H1 (cell line): ENCODE data around the gene HNF1A. TPM values are rescaled to one million over a fixed set of nuclear protein-coding genes. Genes with fewer than 3 reads are reported as not detected.

Experiments
- CTCF ChIA-PET: fragments of 300-600 bp; sonication (Branson Sonifier 250); formaldehyde crosslinking; loops from one replicate; lab custom pipeline; 2021; ENCODE audit not compliant: partially characterized antibody; lab: Charles Lee
- POLR2A ChIA-PET: fragments of 300-600 bp; sonication (Branson Sonifier 250); formaldehyde crosslinking; loops from one replicate; lab custom pipeline; 2021; ENCODE audit warnings: inconsistent platforms; ENCODE audit not compliant: partially characterized antibody; lab: Charles Lee
- DNase-seq, 2 experiments: peaks; one replicate each; pipeline versions ENCODE4 v3.0.0 to v3.0.0-alpha.2; 2010 to 2022; ENCODE audit warnings: low spot score in 2 of 2, low read depth in 1 of 2, mixed read lengths in 1 of 2
- FAIRE-seq: peaks from 2 replicates; lab custom pipeline; 2011; peaks lifted over from hg19 to GRCh38; lab: Jason Lieb, UNC
- H2AFZ ChIP-seq: 2 replicates; pipeline ENCODE4 v1.8.1; 2012; ENCODE audit warnings: low read length, inconsistent platforms
- H2AK5ac ChIP-seq: 2 replicates; pipeline ENCODE4 v1.6.1; 2013; ENCODE audit warnings: low read depth, low read length
- H2BK120ac ChIP-seq: replicated peaks from 2 replicates; pipeline ENCODE3; 2013; ENCODE audit warnings: low read depth, low read length, inconsistent platforms
- H2BK12ac ChIP-seq: 2 replicates; pipeline ENCODE4 v1.6.1; 2013; ENCODE audit warnings: low read depth, low read length
- H2BK15ac ChIP-seq: 2 replicates; pipeline ENCODE4 v1.6.1; 2013; ENCODE audit warnings: low read length
- H2BK20ac ChIP-seq: 2 replicates; pipeline ENCODE4 v1.6.1; 2013; ENCODE audit warnings: low read length
- H2BK5ac ChIP-seq: 2 replicates; pipeline ENCODE4 v1.6.1; 2013; ENCODE audit warnings: low read depth, low read length
- H3K14ac ChIP-seq: 2 replicates; pipeline ENCODE4 v1.6.1; 2013; ENCODE audit warnings: inconsistent platforms; ENCODE audit not compliant: insufficient read length
- H3K18ac ChIP-seq: 2 replicates; pipeline ENCODE4 v1.6.1; 2013; ENCODE audit warnings: low read length; ENCODE audit errors: extremely low read depth
- H3K23ac ChIP-seq: 2 replicates; pipeline ENCODE4 v1.6.1; 2013; ENCODE audit warnings: inconsistent platforms; ENCODE audit not compliant: insufficient read length
- H3K23me2 ChIP-seq: 2 replicates; pipeline ENCODE4 v1.6.1; 2013; ENCODE audit warnings: low read depth, low read length
- H3K27ac ChIP-seq: 2 replicates; pipeline ENCODE4 v1.6.1; 2011; ENCODE audit warnings: low read depth, low read length, inconsistent platforms
- H3K27me3 ChIP-seq, 4 experiments: replicated peaks in 1 of 4; 1 replicate in 1 of 4; 2 replicates in 3 of 4; pipeline versions ENCODE4 v1.6.1 to v1.8.1; 2011 to 2013; ENCODE audit warnings: low read length in 3 of 4, mild to moderate bottlenecking in 3 of 4, inconsistent platforms in 2 of 4, mixed read lengths in 2 of 4, moderate library complexity in 1 of 4; ENCODE audit not compliant: control insufficient read depth in 3 of 4, insufficient read depth in 3 of 4; ENCODE audit errors: extremely low read depth in 1 of 4
- H3K36me3 ChIP-seq, 4 experiments: 2 replicates each; pipeline versions ENCODE4 v1.6.1 to v1.8.1; 2011 to 2013; ENCODE audit warnings: mild to moderate bottlenecking in 4 of 4, low read length in 3 of 4, moderate library complexity in 2 of 4, control low read depth in 1 of 4, inconsistent platforms in 1 of 4; ENCODE audit not compliant: insufficient read depth in 4 of 4, control insufficient read depth in 2 of 4
- H3K4ac ChIP-seq: replicated peaks from 2 replicates; pipeline ENCODE3; 2013; ENCODE audit warnings: low read length, low read depth, mixed read lengths, inconsistent platforms; ENCODE audit not compliant: insufficient read length
- H3K4me1 ChIP-seq, 4 experiments: replicated peaks in 1 of 4; 1 replicate in 1 of 4; 2 replicates in 3 of 4; pipeline versions ENCODE4 v1.6.1 to v1.8.1; 2011 to 2013; ENCODE audit warnings: low read length in 3 of 4, inconsistent platforms in 2 of 4, mixed read lengths in 1 of 4; ENCODE audit not compliant: insufficient read depth in 4 of 4, control insufficient read depth in 3 of 4
- H3K4me2 ChIP-seq, 2 experiments: 2 replicates each; pipeline versions ENCODE4 v1.6.1 to v1.8.1; 2011 to 2013; ENCODE audit warnings: low read depth in 2 of 2, low read length in 2 of 2, control low read depth in 1 of 2, inconsistent platforms in 1 of 2, mild to moderate bottlenecking in 1 of 2; ENCODE audit not compliant: insufficient read depth in 1 of 2
- H3K4me3 ChIP-seq, 4 experiments: fragments of 200-600, 300-600 bp in 1 of 4; sonication (generic), shearing (Covaris generic), sonication (Bioruptor Twin) in 1 of 4; 2 replicates each; pipeline versions ENCODE4 v1.5.1 to v1.8.1; 2011 to 2016; ENCODE audit warnings: low read length in 4 of 4, low read depth in 3 of 4, control low read depth in 2 of 4, inconsistent platforms in 2 of 4, mild to moderate bottlenecking in 2 of 4, mixed read lengths in 1 of 4, moderate library complexity in 1 of 4; ENCODE audit not compliant: insufficient read depth in 2 of 4; ENCODE audit errors: extremely low read depth in 1 of 4
- H3K56ac ChIP-seq: replicated peaks from 2 replicates; pipeline ENCODE3; 2013; ENCODE audit warnings: low read depth, mild to moderate bottlenecking, mixed read lengths, low read length, inconsistent platforms; ENCODE audit not compliant: insufficient read length
- H3K79me1 ChIP-seq: 2 replicates; pipeline ENCODE4 v1.6.1; 2013; ENCODE audit warnings: low read depth, low read length, control low read depth
- H3K79me2 ChIP-seq, 2 experiments: 2 replicates each; pipeline versions ENCODE4 v1.6.1 to v1.8.1; 2012 to 2013; ENCODE audit warnings: low read length in 2 of 2, mild to moderate bottlenecking in 2 of 2, inconsistent platforms in 1 of 2; ENCODE audit not compliant: insufficient read depth in 2 of 2, control insufficient read depth in 1 of 2
- H3K9ac ChIP-seq, 4 experiments: replicated peaks in 1 of 4; 1 replicate in 1 of 4; 2 replicates in 3 of 4; pipeline versions ENCODE4 v1.6.1 to v1.8.1; 2011 to 2013; ENCODE audit warnings: low read depth in 3 of 4, low read length in 3 of 4, control low read depth in 2 of 4, mild to moderate bottlenecking in 2 of 4, moderate library complexity in 2 of 4, inconsistent platforms in 1 of 4; ENCODE audit errors: extremely low read depth in 1 of 4
- H3K9me3 ChIP-seq, 2 experiments: 2 replicates each; pipeline versions ENCODE4 v1.6.1 to v1.8.1; 2012 to 2013; ENCODE audit warnings: mild to moderate bottlenecking in 2 of 2, moderate library complexity in 2 of 2, control low read depth in 1 of 2, inconsistent platforms in 1 of 2, low read depth in 1 of 2, low read length in 1 of 2, mixed read lengths in 1 of 2; ENCODE audit not compliant: insufficient read depth in 2 of 2
- H4K20me1 ChIP-seq, 2 experiments: replicated peaks in 1 of 2; 2 replicates each; pipeline versions ENCODE3 to v1.8.1; 2011 to 2013; ENCODE audit warnings: inconsistent platforms in 2 of 2, low read length in 2 of 2, mild to moderate bottlenecking in 1 of 2; ENCODE audit not compliant: insufficient read depth in 2 of 2, control insufficient read depth in 1 of 2
- H4K5ac ChIP-seq: 2 replicates; pipeline ENCODE4 v1.6.1; 2013; ENCODE audit warnings: low read length, low read depth, mixed read lengths, inconsistent platforms; ENCODE audit not compliant: insufficient read length
- H4K8ac ChIP-seq: 2 replicates; pipeline ENCODE4 v1.8.0; 2013; ENCODE audit warnings: mild to moderate bottlenecking, moderate library complexity, low read length, inconsistent platforms; ENCODE audit not compliant: insufficient read depth; ENCODE audit errors: extremely low read depth
- H4K91ac ChIP-seq: replicated peaks from 2 replicates; pipeline ENCODE3; 2013; ENCODE audit warnings: low read length, mixed read lengths, inconsistent platforms; ENCODE audit not compliant: insufficient read length
- EZH2 ChIP-seq: fragments of 200-600 bp; sonication (generic); IDR thresholded peaks from 2 replicates; pipeline ENCODE4 v1.7.1; 2012; ENCODE audit warnings: low read depth, mild to moderate bottlenecking, moderate library complexity, low read length, inconsistent platforms; ENCODE audit not compliant: severe bottlenecking
- HDAC6 ChIP-seq: IDR thresholded peaks from one replicate; pipeline ENCODE4 v1.7.1; 2012; ENCODE audit warnings: low read depth, mild to moderate bottlenecking, inconsistent platforms, low read length, moderate library complexity
- KDM5A ChIP-seq: fragments of 200-600 bp; IDR thresholded peaks from 2 replicates; pipeline ENCODE4 v1.7.1; 2012; ENCODE audit warnings: mild to moderate bottlenecking, low read length, inconsistent platforms, mixed read lengths
- ZNF274 ChIP-seq: IDR thresholded peaks from 2 replicates; pipeline ENCODE4 v1.7.0; 2012; ENCODE audit warnings: low read length, borderline replicate concordance; ENCODE audit errors: extremely low read depth
- WGBS, 2 experiments: shearing (Covaris generic) in 1 of 2; methylation state at CpG; one replicate each; pipeline versions ENCODE4 v1.1.6 to v1.1.7; 2013 to 2015; ENCODE audit warnings: low lambda C conversion rate in 2 of 2, mixed read lengths in 2 of 2, inconsistent platforms in 1 of 2, low coverage in 1 of 2, missing lambda C conversion rate in 1 of 2; ENCODE audit not compliant: insufficient replicate concordance in 2 of 2, insufficient coverage in 1 of 2, insufficient read length in 1 of 2; ENCODE audit errors: extremely low coverage in 1 of 2, missing lambda C conversion rate in 1 of 2; 5-methylcytosine and 5-hydroxymethylcytosine counted together
- polyA plus RNA-seq, 7 experiments: library from polyadenylated mRNA; depleted of rRNA in 3 of 7; stranded (reverse) in 5 of 7; unstranded in 2 of 7; fragments of >200 nt in 5 of 7; fragments of 200-250 nt in 2 of 7; gene quantifications; 1 replicate in 5 of 7; 2 replicates in 1 of 7; 4 replicates in 1 of 7; pipeline versions ENCODE4 v1.2.1 to v1.2.3, GENCODE V29; 2011 to 2013; ENCODE audit warnings: missing spikeins in 2 of 7, mixed read lengths in 2 of 7
- total RNA-seq: library from RNA; stranded (reverse); fragmentation: NEBNext Ultra II Directional; extraction: Animal tissue kit (Norgen Biotek cat#: 25700); gene quantifications from 2 replicates; pipeline ENCODE4 v1.2.1, GENCODE V29; 2021

Gene HNF1A
- total and polyA plus RNA-seq, 2 of the 8 experiments (the other 6 are each of a cell fraction or from before 2014, with no cell fraction given): not detected

DNA sequence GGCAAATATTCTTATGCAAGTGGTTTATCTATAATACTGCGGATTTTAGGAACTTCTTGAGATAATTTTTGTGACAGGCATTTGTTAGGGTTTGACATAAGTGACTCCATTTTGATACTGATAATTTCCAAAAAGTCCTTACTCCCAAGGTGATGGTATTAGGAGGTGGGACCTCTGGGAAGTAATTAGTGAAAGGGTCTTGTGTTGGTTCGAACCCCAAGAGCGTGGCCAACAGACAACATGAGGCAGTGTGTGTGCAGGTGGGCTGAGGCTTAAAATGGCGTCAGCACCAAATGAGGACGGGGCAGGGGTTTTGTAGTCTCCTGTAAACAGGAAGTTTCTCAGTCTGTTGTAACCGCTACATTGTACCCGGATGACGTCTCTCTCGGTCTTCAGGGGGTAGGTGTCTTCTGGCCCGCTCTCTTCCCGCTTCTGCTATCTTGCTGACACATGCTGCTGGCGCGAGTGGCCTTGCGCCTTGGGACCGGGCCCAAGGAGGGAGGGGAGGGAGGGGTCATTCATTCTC lies 39.7 kb downstream of the HNF1A start:
- FAIRE-seq (no peak), DNase-seq (no peak)
- Histone ChIP-seq H2BK15ac (no peak overlapping the region), H2BK5ac (no peak overlapping the region), H3K18ac (no peak overlapping the region), H2BK12ac (no peak overlapping the region), H2AK5ac (no peak overlapping the region), H3K27me3 (no peaks in the 10 kb centered on the region), H4K8ac (no peak overlapping the region), H3K4ac (no peak overlapping the region), H3K4me1 (peaks cover 0 to 4% (median 3%) of the 10 kb centered on the region in 4 experiments; a peak in 5 of 7 replicates), H2BK20ac (no peak overlapping the region), H3K9ac (no peak overlapping the region), H3K79me2 (peaks cover 0 to 13% of the 10 kb centered on the region in 2 experiments; a peak in 3 of 4 replicates), H2AFZ (no peak overlapping the region), H3K23ac (no peak overlapping the region), H3K4me3 (no peak overlapping the region), H2BK120ac (no peak overlapping the region), H3K23me2 (peaks cover 3% of the 10 kb centered on the region; the same call in 1 of the 2 replicates), H4K20me1 (no peaks in the 10 kb centered on the region), H3K36me3 (peaks cover 0 to 2% (median under 1%) of the 10 kb centered on the region in 4 experiments; a peak in 1 of 8 replicates), H3K56ac (no peak overlapping the region), H3K14ac (no peak overlapping the region), H3K27ac (no peak overlapping the region), H3K4me2 (no peak overlapping the region), H4K5ac (no peak overlapping the region), H3K9me3 (no peaks in the 10 kb centered on the region), H3K79me1 (no peaks in the 10 kb centered on the region; the same call in none of the 2 replicates), H4K91ac (no peak overlapping the region)
- 91% methylated on average over 15 of the region's 15 CpGs; no CpG with 5 or more reads in 1 of the 2 experiments for WGBS, 2 experiments
- no peak for TF ChIP-seq ZNF274
- TF ChIP-seq HDAC6: no peak
- no peak for TF ChIP-seq EZH2
- TF ChIP-seq KDM5A: no peak
- ChIA-PET CTCF (interaction anchor here (0.8 to 2.5 kb wide), 3 partner anchors 12 to 280 kb away, joined by 3 to 13 read pairs (median 3); no protein-coding TSS in a partner anchor), POLR2A (no interaction called here)
